Smooth muscle cell (in vitro differentiated cells): ENCODE measurements around the gene AHCY. TPM values are rescaled to one million over a fixed set of nuclear protein-coding genes. Genes with fewer than 3 reads are reported as not detected.

Source experiments
- DNase-seq: peaks from one replicate; lab custom pipeline; 2025; ENCODE audit not compliant: unreplicated experiment; lab: John Stamatoyannopoulos, UW
- H2AFZ ChIP-seq: fragments of 200-600 bp; sonication (generic); 2 replicates; pipeline ENCODE4 v1.6.0; 2016; ENCODE audit warnings: antibody characterized with exemption, low read depth, mild to moderate bottlenecking
- H3F3A ChIP-seq: fragments of 200-600 bp; sonication (generic); 2 replicates; pipeline ENCODE4 v1.6.0; 2017; ENCODE audit warnings: antibody characterized with exemption, low read depth
- H3K27ac ChIP-seq: fragments of 200-600 bp; sonication (generic); 2 replicates; pipeline ENCODE4 v1.5.1; 2016; ENCODE audit warnings: low read depth, mild to moderate bottlenecking
- H3K27me3 ChIP-seq: fragments of 200-600 bp; sonication (generic); 2 replicates; pipeline ENCODE4 v1.6.1; 2016; ENCODE audit warnings: low read depth, mild to moderate bottlenecking
- H3K36me3 ChIP-seq: fragments of 200-600 bp; sonication (generic); 2 replicates; pipeline ENCODE4 v1.5.1; 2016; ENCODE audit warnings: low read depth
- H3K4me1 ChIP-seq: fragments of 200-600 bp; sonication (generic); 2 replicates; pipeline ENCODE4 v1.5.1; 2016; ENCODE audit warnings: low read depth
- H3K4me2 ChIP-seq: fragments of 200-600 bp; sonication (generic); 2 replicates; pipeline ENCODE4 v1.6.0; 2016; ENCODE audit warnings: mild to moderate bottlenecking
- H3K4me3 ChIP-seq: fragments of 200-600 bp; sonication (generic); 2 replicates; pipeline ENCODE4 v1.5.1; 2016; ENCODE audit warnings: mild to moderate bottlenecking
- H3K79me2 ChIP-seq: fragments of 200-600 bp; sonication (generic); 2 replicates; pipeline ENCODE4 v1.6.0; 2016; ENCODE audit warnings: low read depth, mild to moderate bottlenecking
- H3K9ac ChIP-seq: fragments of 200-600 bp; sonication (generic); 2 replicates; pipeline ENCODE4 v1.6.0; 2016; ENCODE audit warnings: low read depth
- H3K9me3 ChIP-seq: fragments of 200-600 bp; sonication (generic); replicated peaks from 2 replicates; pipeline ENCODE4 v1.5.1; 2016; ENCODE audit warnings: low read depth
- H4K20me1 ChIP-seq: fragments of 200-600 bp; sonication (generic); 2 replicates; pipeline ENCODE4 v1.6.0; 2016; ENCODE audit warnings: low read depth
- CTCF ChIP-seq: fragments of 200-600 bp; sonication (generic); IDR thresholded peaks from 2 replicates; pipeline ENCODE4 v1.5.1; 2017; ENCODE audit warnings: borderline replicate concordance, mild to moderate bottlenecking, antibody characterized with exemption; ENCODE audit not compliant: insufficient read depth, poor library complexity, severe bottlenecking
- WGBS: methylation state at CpG from one replicate; pipeline ENCODE4 v1.1.7; 2016; ENCODE audit warnings: low lambda C conversion rate; 5-methylcytosine and 5-hydroxymethylcytosine counted together
- polyA plus RNA-seq: library from polyadenylated mRNA; unstranded; fragments of >200 nt; fragmentation: Nextera tagmentation; extraction: Ambion mirVana; gene quantifications from 2 replicates; pipeline ENCODE4 v1.2.1, GENCODE V29; 2016
- small RNA-seq: library from RNA; depleted of rRNA; stranded (forward); fragments of <200 nt; gene quantifications from one replicate; pipeline ENCODE3, GENCODE V24; 2014
- total RNA-seq: library from RNA; depleted of rRNA; stranded (reverse); fragments of >200 nt; gene quantifications from 2 replicates; pipeline ENCODE4 v1.2.3, GENCODE V29; 2014

The AHCY gene
- total and polyA plus RNA-seq, 2 experiments from 2014 or later = 39.4 to 73.8 TPM

- no peak for TF ChIP-seq CTCF
- Histone ChIP-seq H3K4me2 (no peak overlapping the region), H3K27ac (no peak overlapping the region), H2AFZ (no peak overlapping the region), H3K9ac (no peak overlapping the region), H3K9me3 (peaks cover 5% of the 10 kb centered on the region), H3F3A (no peaks in the 10 kb centered on the region), H3K4me3 (no peak overlapping the region), H3K27me3 (no peaks in the 10 kb centered on the region), H3K36me3 (no peaks in the 10 kb centered on the region), H3K4me1 (no peaks in the 10 kb centered on the region), H3K79me2 (no peaks in the 10 kb centered on the region), H4K20me1 (no peaks in the 10 kb centered on the region)
- WGBS = 96% methylated on average over 1 of the region's 2 CpGs
- no peak for DNase-seq
Measured at GRCh38 chr20:34235875-34236274, 67.3 kb downstream of the AHCY start.

- Histone ChIP-seq H3K79me2 (no peaks in the 10 kb centered on the region), H3K4me1 (no peaks in the 10 kb centered on the region), H3K9me3 (peaks cover 5% of the 10 kb centered on the region), H3K36me3 (no peaks in the 10 kb centered on the region), H3K27me3 (no peaks in the 10 kb centered on the region), H4K20me1 (no peaks in the 10 kb centered on the region), H3K9ac (no peak overlapping the region), H3F3A (no peaks in the 10 kb centered on the region), H3K27ac (no peak overlapping the region), H3K4me3 (no peak overlapping the region), H3K4me2 (no peak overlapping the region), H2AFZ (no peak overlapping the region)
- no peak for DNase-seq
- TF ChIP-seq CTCF = no peak
Measured at GRCh38 chr20:34233687-34234086, 69.5 kb downstream of the AHCY start.

- H2AFZ ChIP-seq = no peak overlapping the region
- no peaks in the 10 kb centered on the region for H4K20me1 ChIP-seq
- no peak overlapping the region for H3K4me3 ChIP-seq
- H3K36me3 ChIP-seq = no peaks in the 10 kb centered on the region
- no peak overlapping the region for H3K9ac ChIP-seq
- no peak for TF ChIP-seq CTCF
- H3K9me3 ChIP-seq = no peaks in the 10 kb centered on the region
- H3K27me3 ChIP-seq = no peaks in the 10 kb centered on the region
- H3F3A ChIP-seq = no peaks in the 10 kb centered on the region
- WGBS = 96% methylated on average over 3 of the region's 3 CpGs
- DNase-seq = no peak
- no peaks in the 10 kb centered on the region for H3K4me1 ChIP-seq
- H3K4me2 ChIP-seq = no peak overlapping the region
- H3K79me2 ChIP-seq = no peaks in the 10 kb centered on the region
- H3K27ac ChIP-seq = no peak overlapping the region
Measured at GRCh38 chr20:34232494-34233087, 70.6 kb downstream of the AHCY start.

- Histone ChIP-seq H3K4me1 (no peaks in the 10 kb centered on the region), H3K27ac (no peak overlapping the region), H3K4me2 (no peak overlapping the region), H3K79me2 (no peaks in the 10 kb centered on the region), H4K20me1 (no peaks in the 10 kb centered on the region), H3K9me3 (no peaks in the 10 kb centered on the region), H3K9ac (no peak overlapping the region), H3K36me3 (no peaks in the 10 kb centered on the region), H3F3A (no peaks in the 10 kb centered on the region), H3K27me3 (no peaks in the 10 kb centered on the region), H2AFZ (no peak overlapping the region), H3K4me3 (no peak overlapping the region)
- DNase-seq = no peak
- no peak for TF ChIP-seq CTCF
Measured at GRCh38 chr20:34231634-34232033, 71.5 kb downstream of the AHCY start.

Small RNAs within 50 kb of the gene (small RNA-seq; reads per million reads assigned to genes)
- gene AL356299.1 = not detected

Other genes with a start within 250 kb of the AHCY start
- 68.8 and 69.8 TPM in 2 replicates for gene EIF2S2, start 191.1 kb downstream of the AHCY start, total RNA-seq
- gene EIF2S2, start 191.1 kb downstream of the AHCY start, polyA plus RNA-seq = 38.2 and 38.6 TPM in 2 replicates
- not detected in 2 replicates for gene ASIP, start 61.9 kb downstream of the AHCY start, total RNA-seq
- gene ASIP, start 61.9 kb downstream of the AHCY start, polyA plus RNA-seq = not detected in 2 replicates
- 96.7 and 102 TPM in 2 replicates for gene ITCH, start 59.9 kb upstream of the AHCY start, total RNA-seq
- 21.9 and 22.7 TPM in 2 replicates for gene ITCH, start 59.9 kb upstream of the AHCY start, polyA plus RNA-seq
- 185 and 224 TPM in 2 replicates for gene DYNLRB1, start 213.1 kb upstream of the AHCY start, total RNA-seq
- gene DYNLRB1, start 213.1 kb upstream of the AHCY start, polyA plus RNA-seq = 202 and 266 TPM in 2 replicates